HG02938 (cell line): Measurements from ENCODE around the gene TMEM91.

Experiments used
- ATAC-seq: cut with Tn5 transposase; IDR thresholded peaks from one replicate; pipeline ENCODE4 v1.9.1; 2021; ENCODE audit warnings: mild to moderate bottlenecking, moderate library complexity; ENCODE audit not compliant: unreplicated experiment

Gene TMEM91

GRCh38 chr19:41409288-41409687 lies 33.0 kb downstream of the TMEM91 start:
- ATAC-seq = no peak

- ATAC-seq = no peak
Observed at GRCh38 chr19:41410336-41411054, 34.2 kb downstream of the TMEM91 start.

- ATAC-seq = no peak
Observed at GRCh38 chr19:41411100-41411967, 35.0 kb downstream of the TMEM91 start.

- ATAC-seq = no peak
Observed at GRCh38 chr19:41411968-41412265, 35.6 kb downstream of the TMEM91 start.

GRCh38 chr19:41412953-41413352 lies 36.6 kb downstream of the TMEM91 start:
- ATAC-seq = no peak

GRCh38 chr19:41413947-41414346 lies 37.6 kb downstream of the TMEM91 start:
- ATAC-seq = no peak

GRCh38 chr19:41414461-41414860 lies 38.1 kb downstream of the TMEM91 start:
- no peak for ATAC-seq

GRCh38 chr19:41415154-41415571 lies 38.8 kb downstream of the TMEM91 start:
- ATAC-seq = no peak

GRCh38 chr19:41416194-41416674 lies 39.9 kb downstream of the TMEM91 start:
- no peak for ATAC-seq

GRCh38 chr19:41420101-41420880 lies 44.0 kb downstream of the TMEM91 start:
- ATAC-seq = no peak

GRCh38 chr19:41421314-41421713 lies 45.0 kb downstream of the TMEM91 start:
- no peak for ATAC-seq

GRCh38 chr19:41421973-41422372 lies 45.6 kb downstream of the TMEM91 start:
- ATAC-seq = no peak

- ATAC-seq = no peak
Observed at GRCh38 chr19:41422456-41422855, 46.1 kb downstream of the TMEM91 start.

GRCh38 chr19:41422955-41423354 lies 46.6 kb downstream of the TMEM91 start:
- ATAC-seq = no peak

GRCh38 chr19:41424335-41425173 lies 48.2 kb downstream of the TMEM91 start:
- ATAC-seq = no peak

- no peak for ATAC-seq
Observed at GRCh38 chr19:41425174-41426115, 49.1 kb downstream of the TMEM91 start.

GRCh38 chr19:41426116-41426841 lies 49.9 kb downstream of the TMEM91 start:
- no peak for ATAC-seq

- no peak for ATAC-seq
Observed at GRCh38 chr19:41426952-41427646, 50.8 kb downstream of the TMEM91 start, which contains the start of gene B3GNT8. Gene B3GNT8 (minus strand): TSS chr19:41427374. CDS start chr19:41426778, 596 bp downstream.
